Keratinocyte (primary cell): ENCODE measurements around the gene PARD3. TPM values are rescaled to one million over a fixed set of nuclear protein-coding genes. Genes with fewer than 3 reads are reported as not detected.

Experiments
- DNase-seq: peaks from one replicate; pipeline ENCODE4 v3.0.0-alpha.2; 2011; ENCODE audit warnings: low read depth, missing footprints, low spot score
- FAIRE-seq: peaks from 2 replicates; lab custom pipeline; 2011; peaks lifted over from hg19 to GRCh38; lab: Jason Lieb, UNC
- H2AFZ ChIP-seq: 2 replicates; pipeline ENCODE4 v1.6.0; 2012; ENCODE audit warnings: low read length, control low read depth, inconsistent platforms; ENCODE audit not compliant: control insufficient read depth
- H3K27ac ChIP-seq: 2 replicates; pipeline ENCODE4 v1.5.1; 2011; ENCODE audit warnings: low read length; ENCODE audit not compliant: control insufficient read depth, insufficient read depth
- H3K27me3 ChIP-seq: 3 replicates; pipeline ENCODE4 v1.6.0; 2011; ENCODE audit warnings: low read length; ENCODE audit not compliant: control insufficient read depth, insufficient read depth; ENCODE audit errors: extremely low read depth
- H3K36me3 ChIP-seq, 2 experiments: 2 replicates in 1 of 2; 3 replicates in 1 of 2; pipeline ENCODE4 v1.5.1; 2011; ENCODE audit warnings: low read length in 2 of 2, mild to moderate bottlenecking in 1 of 2; ENCODE audit not compliant: control insufficient read depth in 2 of 2, insufficient read depth in 2 of 2; ENCODE audit errors: extremely low read depth in 1 of 2
- H3K4me1 ChIP-seq: 3 replicates; pipeline ENCODE4 v1.5.1; 2011; ENCODE audit warnings: low read length; ENCODE audit not compliant: control insufficient read depth, insufficient read depth; ENCODE audit errors: extremely low read depth
- H3K4me2 ChIP-seq: 3 replicates; pipeline ENCODE4 v1.6.0; 2011; ENCODE audit warnings: low read depth, low read length; ENCODE audit not compliant: control insufficient read depth, insufficient read depth; ENCODE audit errors: extremely low read depth
- H3K4me3 ChIP-seq, 3 experiments: fragments of 200-600 bp in 1 of 3; sonication (generic) in 1 of 3; 2 replicates in 2 of 3; 3 replicates in 1 of 3; pipeline ENCODE4 v1.5.1; 2011 to 2016; ENCODE audit warnings: low read length in 3 of 3, mild to moderate bottlenecking in 3 of 3, control low read depth in 2 of 3, inconsistent platforms in 1 of 3, low read depth in 1 of 3, mixed read lengths in 1 of 3, mixed run types in 1 of 3, moderate library complexity in 1 of 3; ENCODE audit not compliant: control insufficient read depth in 2 of 3, insufficient read depth in 2 of 3; ENCODE audit errors: extremely low read depth in 1 of 3
- H3K79me2 ChIP-seq: 2 replicates; pipeline ENCODE4 v1.6.0; 2012; ENCODE audit warnings: low read length; ENCODE audit not compliant: control insufficient read depth, insufficient read depth
- H3K9ac ChIP-seq: 3 replicates; pipeline ENCODE4 v1.6.0; 2011; ENCODE audit warnings: low read length; ENCODE audit not compliant: control insufficient read depth, insufficient read depth; ENCODE audit errors: extremely low read depth
- H3K9me1 ChIP-seq: 3 replicates; pipeline ENCODE4 v1.6.0; 2011; ENCODE audit warnings: low read length; ENCODE audit not compliant: control insufficient read depth, insufficient read depth; ENCODE audit errors: extremely low read depth
- H3K9me3 ChIP-seq: 2 replicates; pipeline ENCODE4 v1.5.1; 2012; ENCODE audit warnings: low read depth, low read length; ENCODE audit not compliant: control insufficient read depth
- H4K20me1 ChIP-seq: 3 replicates; pipeline ENCODE4 v1.6.0; 2011; ENCODE audit warnings: low read length; ENCODE audit not compliant: control insufficient read depth, insufficient read depth; ENCODE audit errors: extremely low read depth
- CTCF ChIP-seq, 3 experiments: IDR thresholded peaks in 1 of 3; conservative IDR thresholded peaks in 1 of 3; optimal IDR thresholded peaks in 1 of 3; 2 replicates in 2 of 3; 3 replicates in 1 of 3; pipeline versions ENCODE3 to v1.5.1; 2011; ENCODE audit warnings: low read length in 3 of 3, mild to moderate bottlenecking in 3 of 3, moderate library complexity in 2 of 3, control low read depth in 1 of 3, inconsistent platforms in 1 of 3; ENCODE audit not compliant: insufficient read depth in 2 of 3; ENCODE audit errors: extremely low read depth in 1 of 3
- EZH2 ChIP-seq: IDR thresholded peaks from one replicate; pipeline ENCODE4 v1.6.1; 2012; ENCODE audit warnings: inconsistent platforms, mild to moderate bottlenecking, low read length, moderate library complexity
- dilution Hi-C: fragments of 300-500 bp; cut with MboI; formaldehyde crosslinking; loops from one replicate; pipeline ENCODE4 v1.7.0; 2020; ENCODE audit warnings: low sequenced_read_pairs; ENCODE audit not compliant: extremely low pct_ligation_motif_present
- polyA plus RNA-seq, 5 experiments: library from polyadenylated mRNA; depleted of rRNA in 3 of 5; stranded (reverse) in 3 of 5; stranded (forward) in 1 of 5; unstranded in 1 of 5; fragments of >200 nt; gene quantifications; 1 replicate in 1 of 5; 2 replicates in 3 of 5; 3 replicates in 1 of 5; pipeline versions ENCODE4 v1.2.1 to v1.2.3, GENCODE V29; 2011 to 2012; ENCODE audit warnings: missing spikeins in 2 of 5, low read depth in 1 of 5, low replicate concordance in 1 of 5

Gene PARD3
- polyA plus RNA-seq, 1 donor (not counting 4 experiments of a cell fraction or from before 2014, with no cell fraction given): 46.4 TPM

- Histone ChIP-seq H3K36me3 (peaks cover 0 to 1% of the 10 kb centered on the region in 2 experiments), H3K27ac (no peak overlapping the region), H3K4me3 (no peak overlapping the region), H2AFZ (no peak overlapping the region), H3K9me3 (no peaks in the 10 kb centered on the region), H4K20me1 (no peaks in the 10 kb centered on the region), H3K79me2 (no peaks in the 10 kb centered on the region), H3K4me1 (no peaks in the 10 kb centered on the region), H3K27me3 (no peaks in the 10 kb centered on the region), H3K9ac (no peak overlapping the region), H3K4me2 (no peak overlapping the region), H3K9me1 (no peaks in the 10 kb centered on the region)
- FAIRE-seq: peak; percentile 17
- DNase-seq: no peak
- no peak for TF ChIP-seq EZH2
- dilution Hi-C loops: no loop called here
These were observed 517.4 kb downstream of the PARD3 start for GRCh38 chr10:34297541-34298345.

DNA sequence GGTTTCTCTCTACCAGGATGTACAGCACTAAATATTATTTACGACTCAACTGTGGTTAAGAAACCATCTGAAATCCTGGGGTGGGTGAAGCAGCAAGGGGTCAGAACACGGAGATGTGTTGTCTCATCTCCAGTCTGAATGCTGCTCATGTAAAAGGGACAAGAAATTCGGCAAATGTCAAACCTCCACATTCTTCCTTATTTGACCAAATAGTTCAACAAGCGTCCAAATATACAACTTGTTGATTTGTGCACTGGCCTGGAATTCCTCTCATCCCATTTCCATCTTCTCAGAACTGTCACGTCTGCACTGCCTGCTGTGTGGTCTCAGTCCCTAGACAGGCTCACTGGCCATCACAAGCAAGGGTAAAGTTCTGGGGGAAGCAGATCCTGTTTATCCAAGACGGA, 520.0 kb downstream of the PARD3 start:
- no peaks in the 10 kb centered on the region for H4K20me1 ChIP-seq
- no peak overlapping the region for H3K9ac ChIP-seq
- no peaks in the 10 kb centered on the region for H3K4me1 ChIP-seq
- no peak overlapping the region for H2AFZ ChIP-seq
- dilution Hi-C loops: no loop called here
- no peak overlapping the region for H3K27ac ChIP-seq
- H3K27me3 ChIP-seq: no peaks in the 10 kb centered on the region
- FAIRE-seq: no peak
- no peak for DNase-seq
- H3K4me3 ChIP-seq: no peak overlapping the region
- no peaks in the 10 kb centered on the region for H3K79me2 ChIP-seq
- H3K9me3 ChIP-seq: no peaks in the 10 kb centered on the region
- no peaks in the 10 kb centered on the region for H3K36me3 ChIP-seq
- TF ChIP-seq EZH2 (no peak), CTCF (optimal IDR thresholded peaks at IDR 0.05 in 1 of 3, IDR thresholded peaks at IDR 0.05 in 1 of 3, conservative IDR thresholded peaks at IDR 0.05 in 1 of 3; ENCODE audit: extremely low read depth in 1 of 3, insufficient read depth in 2 of 3, low read length in 3 of 3) (no peak)
- no peaks in the 10 kb centered on the region for H3K9me1 ChIP-seq
- no peak overlapping the region for H3K4me2 ChIP-seq
